Activated B cell treated with CpG ODN at 0.5 μM for 24 hours (primary cell): ENCODE data around the gene BARHL2. TPM values are rescaled to one million over a fixed set of nuclear protein-coding genes. Genes with fewer than 3 reads are reported as not detected.

Source experiments
- ATAC-seq: fragments of 200-7000 bp; cut with Tn5 transposase; one replicate; pipeline ENCODE4 v1.10.0; 2021; ENCODE audit warnings: low read depth, mild to moderate bottlenecking, moderate library complexity
- CTCF ChIA-PET: fragments of 350-600 bp; sonication (Branson Sonifier 250); formaldehyde crosslinking; loops from one replicate; lab custom pipeline; 2021; ENCODE audit warnings: antibody characterized with exemption; lab: Charles Lee
- POLR2A ChIA-PET: fragments of 350-600 bp; sonication (Branson Sonifier 250); formaldehyde crosslinking; loops from one replicate; lab custom pipeline; 2021; ENCODE audit warnings: antibody characterized with exemption; lab: Charles Lee
- DNase-seq: peaks from one replicate; pipeline ENCODE4 v3.0.0; 2022
- H3K27ac Mint-ChIP-seq: one replicate; pipeline ENCODE4 v1.8.0; 2020; ENCODE audit warnings: mixed read lengths
- H3K27me3 Mint-ChIP-seq: one replicate; pipeline ENCODE4 v1.8.0; 2021; ENCODE audit warnings: mixed read lengths
- H3K36me3 Mint-ChIP-seq: one replicate; pipeline ENCODE4 v1.8.0; 2021; ENCODE audit warnings: low read depth, mixed read lengths
- H3K4me1 Mint-ChIP-seq: one replicate; pipeline ENCODE4 v1.8.0; 2021; ENCODE audit warnings: mixed read lengths
- H3K4me3 Mint-ChIP-seq: one replicate; pipeline ENCODE4 v1.8.0; 2020; ENCODE audit warnings: mild to moderate bottlenecking, mixed read lengths
- H3K9me3 Mint-ChIP-seq: one replicate; pipeline ENCODE4 v1.8.0; 2020; ENCODE audit warnings: mixed read lengths
- intact Hi-C: fragments of 100-400 bp; cut with micrococcal nuclease; formaldehyde crosslinking; loops from one replicate; pipeline ENCODE4 v1.15.1; 2024
- total RNA-seq: library from RNA; stranded (reverse); gene quantifications from 2 replicates; pipeline ENCODE4 v1.2.3, GENCODE V29; 2022
- TF ChIP-seq, protein P1 (sequence below): fragments of 200-600 bp; IDR thresholded peaks from one replicate; pipeline ENCODE4 v1.8.0; 2022; ENCODE audit warnings: antibody characterized with exemption, mild to moderate bottlenecking

Gene BARHL2
- total RNA-seq, 1 donor from 2014 or later = not detected

DNA sequence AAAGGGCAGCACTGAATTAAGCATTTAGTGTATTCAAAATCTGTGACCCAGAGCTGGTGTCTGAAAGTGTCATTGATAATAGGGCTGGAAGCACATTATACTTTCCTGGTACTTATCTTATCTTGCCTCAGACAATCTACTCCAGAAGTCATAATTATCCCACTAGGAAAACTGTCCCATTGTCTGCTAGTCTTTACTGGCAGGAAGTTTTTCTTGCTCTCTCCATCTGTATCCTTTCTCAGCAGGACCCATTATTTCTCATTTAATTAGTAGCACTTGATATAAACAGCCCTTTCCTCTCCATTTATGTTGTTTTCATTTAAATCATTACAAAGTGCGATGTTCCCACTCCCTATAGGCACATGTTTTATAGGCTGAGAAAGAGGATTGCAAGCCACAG lies 36.5 kb upstream of the BARHL2 start:
- ChIA-PET POLR2A (no interaction called here), CTCF (no interaction called here)
- H3K9me3 Mint-ChIP-seq = no peaks in the 10 kb centered on the region
- DNase-seq (no peak), ATAC-seq (no peak)
- peaks cover 12% of the 10 kb centered on the region for H3K27me3 Mint-ChIP-seq
- H3K27ac Mint-ChIP-seq = no peak overlapping the region
- intact Hi-C loops = no loop called here
- H3K4me3 Mint-ChIP-seq = no peak overlapping the region
- TF ChIP-seq, protein P1, sequence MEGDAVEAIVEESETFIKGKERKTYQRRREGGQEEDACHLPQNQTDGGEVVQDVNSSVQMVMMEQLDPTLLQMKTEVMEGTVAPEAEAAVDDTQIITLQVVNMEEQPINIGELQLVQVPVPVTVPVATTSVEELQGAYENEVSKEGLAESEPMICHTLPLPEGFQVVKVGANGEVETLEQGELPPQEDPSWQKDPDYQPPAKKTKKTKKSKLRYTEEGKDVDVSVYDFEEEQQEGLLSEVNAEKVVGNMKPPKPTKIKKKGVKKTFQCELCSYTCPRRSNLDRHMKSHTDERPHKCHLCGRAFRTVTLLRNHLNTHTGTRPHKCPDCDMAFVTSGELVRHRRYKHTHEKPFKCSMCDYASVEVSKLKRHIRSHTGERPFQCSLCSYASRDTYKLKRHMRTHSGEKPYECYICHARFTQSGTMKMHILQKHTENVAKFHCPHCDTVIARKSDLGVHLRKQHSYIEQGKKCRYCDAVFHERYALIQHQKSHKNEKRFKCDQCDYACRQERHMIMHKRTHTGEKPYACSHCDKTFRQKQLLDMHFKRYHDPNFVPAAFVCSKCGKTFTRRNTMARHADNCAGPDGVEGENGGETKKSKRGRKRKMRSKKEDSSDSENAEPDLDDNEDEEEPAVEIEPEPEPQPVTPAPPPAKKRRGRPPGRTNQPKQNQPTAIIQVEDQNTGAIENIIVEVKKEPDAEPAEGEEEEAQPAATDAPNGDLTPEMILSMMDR = no peak
- no peaks in the 10 kb centered on the region for H3K36me3 Mint-ChIP-seq
- H3K4me1 Mint-ChIP-seq = no peaks in the 10 kb centered on the region

DNA sequence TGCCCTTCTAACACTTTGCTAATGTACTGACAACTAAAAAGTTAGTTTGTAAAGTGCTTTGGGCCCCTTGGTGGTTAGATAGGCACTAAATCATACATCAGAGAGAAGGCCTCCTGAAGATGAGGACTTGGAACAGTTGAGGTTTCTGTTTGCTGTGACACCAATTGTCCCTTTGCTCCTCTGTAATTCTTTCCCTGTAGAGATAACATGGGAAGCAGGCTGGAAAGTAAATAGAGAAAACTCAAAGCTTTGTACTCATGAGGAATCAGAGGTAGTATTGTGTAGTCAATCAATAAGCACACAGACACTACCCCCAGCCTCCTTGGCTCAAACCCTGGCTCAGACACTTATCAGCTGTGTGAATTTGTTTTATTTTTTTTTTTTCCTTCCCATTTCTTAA lies 31.6 kb upstream of the BARHL2 start:
- peaks cover 27% of the 10 kb centered on the region for H3K27me3 Mint-ChIP-seq
- H3K4me1 Mint-ChIP-seq = no peaks in the 10 kb centered on the region
- H3K9me3 Mint-ChIP-seq = no peaks in the 10 kb centered on the region
- intact Hi-C loops = no loop called here
- H3K36me3 Mint-ChIP-seq = no peaks in the 10 kb centered on the region
- DNase-seq (no peak), ATAC-seq (no peak)
- no peak overlapping the region for H3K4me3 Mint-ChIP-seq
- TF ChIP-seq, protein P1 = no peak
- CTCF ChIA-PET = no interaction called here
- no peak overlapping the region for H3K27ac Mint-ChIP-seq
- POLR2A ChIA-PET = no interaction called here

DNA sequence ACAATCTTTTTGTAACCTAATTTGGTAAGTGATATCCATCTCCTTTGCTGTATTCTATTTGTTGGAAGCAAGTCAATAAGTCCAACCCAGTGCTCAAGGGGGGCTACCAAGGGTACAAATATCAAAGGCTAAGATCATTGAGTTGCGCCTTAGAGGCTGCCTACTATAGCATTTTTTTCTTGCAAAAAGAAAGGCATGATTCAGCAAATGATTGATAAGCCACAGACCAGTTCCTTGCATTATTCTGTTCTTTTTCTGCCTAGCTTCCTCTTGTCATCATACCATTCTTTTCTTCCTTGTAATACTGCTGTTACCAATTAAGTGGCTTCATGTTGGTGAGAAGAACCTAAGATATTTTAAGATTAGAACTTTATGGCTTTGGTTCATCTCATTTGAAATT lies 29.8 kb upstream of the BARHL2 start:
- ChIA-PET CTCF (no interaction called here), POLR2A (no interaction called here)
- Mint-ChIP-seq H3K27me3 (peaks cover 28% of the 10 kb centered on the region), H3K9me3 (no peaks in the 10 kb centered on the region), H3K27ac (no peak overlapping the region), H3K4me1 (no peaks in the 10 kb centered on the region), H3K4me3 (no peak overlapping the region), H3K36me3 (no peaks in the 10 kb centered on the region)
- ATAC-seq = no peak
- no peak for DNase-seq
- intact Hi-C loops = no loop called here
- TF ChIP-seq, protein P1 = no peak

DNA sequence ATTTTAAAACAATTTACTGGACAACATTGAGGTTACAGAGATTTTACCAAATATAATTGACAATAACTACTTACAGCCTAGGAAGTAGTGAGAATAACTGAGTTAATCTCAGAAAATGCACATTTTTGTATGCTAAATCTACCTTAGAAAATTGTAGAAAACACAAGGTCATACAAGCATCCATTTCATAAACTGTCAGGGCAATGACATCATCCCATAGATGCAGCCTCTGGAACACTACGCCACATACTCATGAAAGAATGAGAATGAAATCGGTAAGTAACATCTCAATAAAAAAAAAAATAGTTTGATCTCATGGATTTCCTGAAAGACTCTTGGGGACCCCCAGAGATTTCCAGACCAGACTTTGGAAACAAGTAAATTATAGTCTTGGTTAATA lies 28.9 kb upstream of the BARHL2 start:
- peaks cover 27% of the 10 kb centered on the region for H3K27me3 Mint-ChIP-seq
- no peak overlapping the region for H3K4me3 Mint-ChIP-seq
- POLR2A ChIA-PET = no interaction called here
- intact Hi-C loops = no loop called here
- no peak for DNase-seq
- no peaks in the 10 kb centered on the region for H3K36me3 Mint-ChIP-seq
- TF ChIP-seq, protein P1 = no peak
- no peaks in the 10 kb centered on the region for H3K4me1 Mint-ChIP-seq
- CTCF ChIA-PET = no interaction called here
- H3K9me3 Mint-ChIP-seq = no peaks in the 10 kb centered on the region
- ATAC-seq = no peak
- no peak overlapping the region for H3K27ac Mint-ChIP-seq

DNA sequence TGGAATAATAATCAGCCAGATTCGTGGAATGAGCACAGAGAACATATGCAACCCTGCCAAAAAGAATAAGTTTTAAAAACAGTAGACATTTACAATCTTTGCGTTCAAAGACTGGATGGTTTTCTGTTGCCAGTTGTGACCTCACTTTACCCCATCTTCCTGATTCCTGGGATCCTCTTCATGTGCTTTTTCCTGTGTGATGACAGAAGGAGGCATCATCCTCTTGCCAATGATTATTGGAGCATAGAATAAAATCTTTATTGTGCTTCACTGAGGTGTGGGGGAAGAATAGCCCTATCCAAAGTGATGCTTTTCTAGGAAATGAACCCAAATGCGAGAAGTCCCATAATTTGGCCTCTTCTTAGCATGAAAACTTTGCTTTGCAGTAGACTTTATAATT lies 15.0 kb upstream of the BARHL2 start:
- Mint-ChIP-seq H3K27ac (no peak overlapping the region), H3K4me1 (peaks cover 27% of the 10 kb centered on the region), H3K4me3 (no peak overlapping the region), H3K36me3 (no peaks in the 10 kb centered on the region), H3K27me3 (peaks cover 66% of the 10 kb centered on the region), H3K9me3 (peaks cover 2% of the 10 kb centered on the region)
- ChIA-PET POLR2A (no interaction called here), CTCF (no interaction called here)
- no peak for DNase-seq
- ATAC-seq = no peak
- TF ChIP-seq, protein P1 = no peak
- intact Hi-C loops = no loop called here
